Measurements from ENCODE around the gene PROZ. TPM values are rescaled to one million over a fixed set of nuclear protein-coding genes. Genes with fewer than 3 reads are reported as not detected.
A peak's percentile ranks its signal among the peaks of the same experiment; 100 is the strongest.

Gene PROZ
- total and polyA plus RNA-seq, 10 donors, result 0.11 TPM; not detected in 9

DNA sequence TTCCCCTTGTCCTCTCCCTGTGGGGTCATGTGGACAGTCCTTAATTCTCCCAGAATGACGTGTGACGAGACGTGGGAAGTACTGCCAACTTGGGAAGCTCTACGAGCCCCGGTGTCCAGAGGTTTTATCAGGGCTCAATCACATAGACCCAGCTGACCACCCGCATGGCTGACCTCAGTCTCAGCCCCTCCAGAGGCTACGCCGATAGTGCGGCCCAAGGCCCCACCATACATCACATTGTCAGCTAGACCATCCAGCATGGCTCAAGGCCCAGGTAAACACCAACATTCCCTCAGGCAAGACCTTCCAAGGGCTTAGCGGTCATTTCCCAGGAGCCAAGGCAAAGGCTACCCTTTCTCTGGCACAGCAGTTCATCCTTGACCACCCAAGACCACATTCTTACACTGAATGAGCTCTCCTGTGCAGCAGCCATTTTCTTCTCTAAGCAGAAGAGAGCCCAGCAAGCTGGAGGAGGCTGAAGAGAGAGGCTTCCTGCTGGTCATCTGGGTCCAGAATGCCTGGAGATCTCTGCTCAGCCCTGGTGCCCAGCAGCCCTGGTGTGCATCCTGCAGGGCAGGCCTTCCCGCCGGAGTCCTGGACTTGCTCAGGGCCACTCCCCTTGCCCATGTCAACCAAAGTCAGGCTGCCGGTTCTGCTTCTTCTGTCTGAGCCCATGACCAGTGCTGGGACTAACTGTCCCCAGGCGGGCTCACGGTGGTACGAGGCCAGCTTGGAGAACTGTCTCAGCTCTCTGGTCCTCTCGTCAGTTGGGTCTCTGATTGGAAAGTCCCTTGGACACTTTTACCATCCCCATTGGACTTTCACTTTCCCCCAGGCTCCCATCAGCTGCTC lies 43.7 kb upstream of the PROZ start:
- WGBS, 5 donors, result 86 to 89% (median 87%) methylated on average over 17 of the region's 17 CpGs

DNA sequence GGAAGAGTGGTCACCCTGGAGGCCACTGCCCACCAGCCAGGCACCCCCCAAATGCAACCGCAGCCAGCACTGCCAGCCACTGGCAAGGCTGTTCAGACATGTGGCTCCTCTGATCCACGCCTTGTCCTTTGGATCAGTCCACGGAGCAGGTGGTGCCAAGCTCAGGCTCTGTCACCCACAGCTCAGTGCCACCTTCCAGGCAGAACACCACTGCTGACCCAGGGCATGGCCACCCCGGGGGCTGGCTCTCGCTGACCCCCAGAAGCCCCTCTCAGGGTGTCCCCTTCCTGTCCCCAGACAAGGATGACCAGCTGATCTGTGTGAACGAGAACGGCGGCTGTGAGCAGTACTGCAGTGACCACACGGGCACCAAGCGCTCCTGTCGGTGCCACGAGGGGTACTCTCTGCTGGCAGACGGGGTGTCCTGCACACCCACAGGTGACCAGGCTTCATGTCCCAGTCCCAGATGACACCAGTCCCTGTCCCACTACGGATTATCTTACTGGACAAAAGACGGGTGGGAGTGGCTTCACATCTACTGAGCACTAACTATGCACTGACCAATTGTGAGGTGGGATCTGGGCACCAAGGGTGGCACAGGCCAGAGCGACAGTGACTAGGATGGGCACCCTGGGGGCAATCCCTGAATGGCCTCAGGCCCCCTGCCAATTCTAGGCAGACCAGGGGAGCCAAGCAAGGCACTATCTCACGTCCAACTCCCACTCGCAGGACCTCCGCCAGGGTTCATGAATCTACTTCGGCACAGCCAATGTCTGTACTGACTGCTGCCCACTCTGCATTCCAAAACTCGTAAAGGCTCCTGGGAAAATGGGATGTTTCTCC lies 42.9 kb upstream of the PROZ start:
- TF ChIP-seq, protein P1, sequence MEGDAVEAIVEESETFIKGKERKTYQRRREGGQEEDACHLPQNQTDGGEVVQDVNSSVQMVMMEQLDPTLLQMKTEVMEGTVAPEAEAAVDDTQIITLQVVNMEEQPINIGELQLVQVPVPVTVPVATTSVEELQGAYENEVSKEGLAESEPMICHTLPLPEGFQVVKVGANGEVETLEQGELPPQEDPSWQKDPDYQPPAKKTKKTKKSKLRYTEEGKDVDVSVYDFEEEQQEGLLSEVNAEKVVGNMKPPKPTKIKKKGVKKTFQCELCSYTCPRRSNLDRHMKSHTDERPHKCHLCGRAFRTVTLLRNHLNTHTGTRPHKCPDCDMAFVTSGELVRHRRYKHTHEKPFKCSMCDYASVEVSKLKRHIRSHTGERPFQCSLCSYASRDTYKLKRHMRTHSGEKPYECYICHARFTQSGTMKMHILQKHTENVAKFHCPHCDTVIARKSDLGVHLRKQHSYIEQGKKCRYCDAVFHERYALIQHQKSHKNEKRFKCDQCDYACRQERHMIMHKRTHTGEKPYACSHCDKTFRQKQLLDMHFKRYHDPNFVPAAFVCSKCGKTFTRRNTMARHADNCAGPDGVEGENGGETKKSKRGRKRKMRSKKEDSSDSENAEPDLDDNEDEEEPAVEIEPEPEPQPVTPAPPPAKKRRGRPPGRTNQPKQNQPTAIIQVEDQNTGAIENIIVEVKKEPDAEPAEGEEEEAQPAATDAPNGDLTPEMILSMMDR (IDR thresholded peaks at IDR 0.05 in 8 of 11, conservative IDR thresholded peaks at IDR 0.05 in 3 of 11), result no peak
- Histone ChIP-seq H3K27me3 (replicated peaks in 1 of 7) (peaks cover 0 to 22% (median 6%) of the 10 kb centered on the region in 7 donors), H3K9me3 (no peaks in the 10 kb centered on the region), H3K27ac (no peak overlapping the region), H3K36me3 (no peaks in the 10 kb centered on the region), H3K4me3 (no peak overlapping the region), H3K4me1 (peaks cover under 1 to 5% (median 4%) of the 10 kb centered on the region in 6 donors)
- intact Hi-C loops (cut with DNase I; ENCODE audit: low total_unique reads), result no loop called here
- WGBS, 5 donors, result 71 to 91% (median 83%) methylated on average over 9 to 21 of the region's 21 CpGs
- DNase-seq, result peak; percentile 61

More for the DNA sequence above, 43.7 kb upstream of the PROZ start:
- Histone ChIP-seq H3K4me3 (no peak overlapping the region), H3K9me3 (no peaks in the 10 kb centered on the region), H3K27me3 (replicated peaks in 1 of 7) (peaks cover 0 to 30% (median 15%) of the 10 kb centered on the region in 7 donors), H3K36me3 (no peaks in the 10 kb centered on the region), H3K4me1 (peaks cover 9 to 14% (median 13%) of the 10 kb centered on the region in 6 donors), H3K27ac (no peak overlapping the region)
- TF ChIP-seq POLR2AphosphoS5 (IDR thresholded peaks at IDR 0.05), result no peak
- intact Hi-C loops (cut with DNase I; ENCODE audit: low total_unique reads), result no loop called here
- DNase-seq, result peak; percentile 59

DNA sequence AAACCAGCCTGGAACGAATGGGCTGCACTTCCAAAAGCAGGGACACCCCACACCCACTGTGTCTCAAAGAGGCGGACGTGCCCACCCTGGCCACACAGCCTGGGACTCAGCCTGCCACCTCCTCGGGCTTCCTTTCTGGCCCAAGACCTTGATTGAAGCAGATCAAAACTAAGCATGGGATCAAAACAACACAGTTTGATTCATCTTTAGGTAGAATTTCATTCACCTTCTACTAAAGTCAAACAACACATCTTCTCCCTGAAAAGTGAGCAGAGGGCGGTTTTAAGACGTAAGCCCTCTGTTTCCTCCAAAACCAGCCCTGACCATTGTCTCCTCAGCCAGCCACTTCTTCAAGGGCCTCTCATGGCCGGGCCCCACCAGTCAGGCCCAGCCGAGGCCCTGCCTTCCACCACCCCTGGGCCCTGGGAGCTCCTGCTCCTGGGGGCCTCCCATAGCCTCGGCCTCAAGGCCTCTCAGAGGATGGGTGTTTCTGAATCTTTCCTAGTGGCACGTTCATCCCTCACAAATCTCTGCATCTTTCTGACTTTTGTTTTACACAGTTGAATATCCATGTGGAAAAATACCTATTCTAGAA lies 42.1 kb upstream of the PROZ start:
- peak; percentile 37 for DNase-seq

DNA sequence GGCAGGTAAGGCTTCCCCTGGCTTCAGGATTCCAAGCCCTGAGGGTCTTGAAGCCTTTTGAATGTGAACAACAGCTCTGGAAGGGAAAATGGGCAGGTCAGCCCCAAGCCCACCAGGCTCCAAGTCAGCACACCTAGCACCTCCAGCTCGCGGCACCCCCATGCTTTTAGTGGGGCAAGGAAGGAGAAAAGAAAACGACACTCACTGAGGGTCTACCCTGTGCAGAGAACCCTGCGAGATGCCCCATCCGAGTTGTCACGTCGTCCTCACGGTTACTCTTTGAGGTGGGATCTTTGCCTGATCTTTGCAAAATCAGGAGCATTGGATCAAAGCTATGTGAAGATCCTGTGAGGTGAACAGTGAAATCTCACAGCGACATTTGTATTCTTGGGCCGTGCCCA lies 41.6 kb upstream of the PROZ start:
- H3K27me3 ChIP-seq (replicated peaks in 1 of 7), result peaks cover 0 to 25% (median 0%) of the 10 kb centered on the region in 7 donors
- intact Hi-C loops (cut with DNase I; ENCODE audit: low total_unique reads), result no loop called here
- peak; percentile 35 for DNase-seq
- H3K36me3 ChIP-seq, result no peaks in the 10 kb centered on the region
- TF ChIP-seq POLR2AphosphoS5 (IDR thresholded peaks at IDR 0.05) (no peak), POLR2A (IDR thresholded peaks at IDR 0.05) (no peak)
- TF ChIP-seq, protein P1 (IDR thresholded peaks at IDR 0.05 in 8 of 11, conservative IDR thresholded peaks at IDR 0.05 in 3 of 11), result no peak
- H3K9me3 ChIP-seq, result no peaks in the 10 kb centered on the region
- no peak overlapping the region for H3K4me3 ChIP-seq
- no peaks in the 10 kb centered on the region for H3K4me1 ChIP-seq
- no peak overlapping the region for H3K27ac ChIP-seq
- 88 to 94% (median 92%) methylated on average over 8 to 10 of the region's 10 CpGs for WGBS, 5 donors

More for the DNA sequence above, 42.1 kb upstream of the PROZ start:
- intact Hi-C loops (cut with DNase I; ENCODE audit: low total_unique reads), result no loop called here
- H3K4me1 ChIP-seq, result no peaks in the 10 kb centered on the region
- H3K36me3 ChIP-seq, result no peaks in the 10 kb centered on the region
- 80 to 90% (median 82%) methylated on average over 7 to 10 of the region's 10 CpGs for WGBS, 5 donors
- no peaks in the 10 kb centered on the region for H3K9me3 ChIP-seq
- H3K27me3 ChIP-seq (replicated peaks in 1 of 7), result peaks cover 0 to 21% (median 0%) of the 10 kb centered on the region in 7 donors
- H3K4me3 ChIP-seq, result no peak overlapping the region
- no peak overlapping the region for H3K27ac ChIP-seq
- TF ChIP-seq POLR2AphosphoS5 (IDR thresholded peaks at IDR 0.05), result no peak
- TF ChIP-seq, protein P1 (IDR thresholded peaks at IDR 0.05 in 8 of 11, conservative IDR thresholded peaks at IDR 0.05 in 3 of 11), result no peak
- TF ChIP-seq POLR2A (IDR thresholded peaks at IDR 0.05), result no peak
